ENCODE measurements around the gene ZBTB37. TPM values are rescaled to one million over a fixed set of nuclear protein-coding genes. Genes with fewer than 3 reads are reported as not detected.

The ZBTB37 gene
- total and polyA plus RNA-seq, 10 donors = 1.1 to 29.8 (median 19.4) TPM

- DNase-seq = no peak
- intact Hi-C loops (cut with DNase I; ENCODE audit: low total_unique reads) = no loop called here
- no peak overlapping the region for H3K4me3 ChIP-seq
- no peaks in the 10 kb centered on the region for H3K27me3 ChIP-seq (replicated peaks in 1 of 7)
- 82 to 96% (median 92%) methylated on average over 2 of the region's 2 CpGs for WGBS, 5 donors
- H3K9me3 ChIP-seq = no peaks in the 10 kb centered on the region
- no peak for TF ChIP-seq CTCF (IDR thresholded peaks at IDR 0.05 in 8 of 11, conservative IDR thresholded peaks at IDR 0.05 in 3 of 11)
- no peak for TF ChIP-seq POLR2A (IDR thresholded peaks at IDR 0.05)
- no peak for TF ChIP-seq POLR2AphosphoS5 (IDR thresholded peaks at IDR 0.05)
- H3K27ac ChIP-seq = no peak overlapping the region
- no peaks in the 10 kb centered on the region for H3K4me1 ChIP-seq
- H3K36me3 ChIP-seq = no peaks in the 10 kb centered on the region
Observed at GRCh38 chr1:173915596-173915995, 47.4 kb downstream of the ZBTB37 start.

- H3K27me3 ChIP-seq (replicated peaks in 1 of 7) = no peaks in the 10 kb centered on the region
- H3K4me1 ChIP-seq = no peaks in the 10 kb centered on the region
- no peaks in the 10 kb centered on the region for H3K9me3 ChIP-seq
- no peak overlapping the region for H3K4me3 ChIP-seq
- intact Hi-C loops (cut with DNase I; ENCODE audit: low total_unique reads) = no loop called here
- no peaks in the 10 kb centered on the region for H3K36me3 ChIP-seq
- 51 to 73% (median 72%) methylated on average over 4 of the region's 4 CpGs for WGBS, 5 donors
- H3K27ac ChIP-seq = no peak overlapping the region
- no peak for TF ChIP-seq POLR2A (IDR thresholded peaks at IDR 0.05)
- no peak for DNase-seq
Observed at GRCh38 chr1:173916667-173917066, 48.5 kb downstream of the ZBTB37 start.

GRCh38 chr1:173917149-173917548 lies 49.0 kb downstream of the ZBTB37 start, which contains the start of gene SERPINC1:
SERPINC1 (minus strand) TSS chr1:173917327; CDS start chr1:173917259, 68 bp downstream.
- Histone ChIP-seq H3K27me3 (replicated peaks in 1 of 7) (no peaks in the 10 kb centered on the region), H3K36me3 (no peaks in the 10 kb centered on the region), H3K27ac (no peak within 1 kb of the TSS), H3K9me3 (no peaks in the 10 kb centered on the region), H3K4me3 (no peak within 1 kb of the TSS), H3K4me1 (no peaks in the 10 kb centered on the region)
- 87 to 96% (median 92%) methylated on average over 3 of the region's 3 CpGs for WGBS, 5 donors
- intact Hi-C loops (cut with DNase I; ENCODE audit: low total_unique reads) = no loop called here
- no peak for DNase-seq
- TF ChIP-seq POLR2A (IDR thresholded peaks at IDR 0.05) (no peak), POLR2AphosphoS5 (IDR thresholded peaks at IDR 0.05) (no peak), CTCF (IDR thresholded peaks at IDR 0.05 in 8 of 11, conservative IDR thresholded peaks at IDR 0.05 in 3 of 11) (no peak)

- H3K27ac ChIP-seq = no peak overlapping the region
- H3K27me3 ChIP-seq (replicated peaks in 1 of 7) = no peaks in the 10 kb centered on the region
- intact Hi-C loops (cut with DNase I; ENCODE audit: low total_unique reads) = no loop called here
- H3K9me3 ChIP-seq = no peaks in the 10 kb centered on the region
- TF ChIP-seq POLR2AphosphoS5 (IDR thresholded peaks at IDR 0.05) = no peak
- TF ChIP-seq CTCF (IDR thresholded peaks at IDR 0.05 in 8 of 11, conservative IDR thresholded peaks at IDR 0.05 in 3 of 11) = no peak
- no peak for TF ChIP-seq POLR2A (IDR thresholded peaks at IDR 0.05)
- 90 to 96% (median 93%) methylated on average over 12 of the region's 12 CpGs for WGBS, 5 donors
- no peak for DNase-seq
- no peaks in the 10 kb centered on the region for H3K36me3 ChIP-seq
- H3K4me3 ChIP-seq = no peak overlapping the region
- no peaks in the 10 kb centered on the region for H3K4me1 ChIP-seq
Observed at GRCh38 chr1:173917635-173918493, 49.7 kb downstream of the ZBTB37 start.

Measured in spleen (tissue), 11 donors.